ENCODE results near the gene VWA1. TPM values are rescaled to one million over a fixed set of nuclear protein-coding genes. Genes with fewer than 3 reads are reported as not detected.

VWA1 gene
- total and polyA plus RNA-seq, 4 donors, result 18.3 to 81.3 (median 32.2) TPM

DNA sequence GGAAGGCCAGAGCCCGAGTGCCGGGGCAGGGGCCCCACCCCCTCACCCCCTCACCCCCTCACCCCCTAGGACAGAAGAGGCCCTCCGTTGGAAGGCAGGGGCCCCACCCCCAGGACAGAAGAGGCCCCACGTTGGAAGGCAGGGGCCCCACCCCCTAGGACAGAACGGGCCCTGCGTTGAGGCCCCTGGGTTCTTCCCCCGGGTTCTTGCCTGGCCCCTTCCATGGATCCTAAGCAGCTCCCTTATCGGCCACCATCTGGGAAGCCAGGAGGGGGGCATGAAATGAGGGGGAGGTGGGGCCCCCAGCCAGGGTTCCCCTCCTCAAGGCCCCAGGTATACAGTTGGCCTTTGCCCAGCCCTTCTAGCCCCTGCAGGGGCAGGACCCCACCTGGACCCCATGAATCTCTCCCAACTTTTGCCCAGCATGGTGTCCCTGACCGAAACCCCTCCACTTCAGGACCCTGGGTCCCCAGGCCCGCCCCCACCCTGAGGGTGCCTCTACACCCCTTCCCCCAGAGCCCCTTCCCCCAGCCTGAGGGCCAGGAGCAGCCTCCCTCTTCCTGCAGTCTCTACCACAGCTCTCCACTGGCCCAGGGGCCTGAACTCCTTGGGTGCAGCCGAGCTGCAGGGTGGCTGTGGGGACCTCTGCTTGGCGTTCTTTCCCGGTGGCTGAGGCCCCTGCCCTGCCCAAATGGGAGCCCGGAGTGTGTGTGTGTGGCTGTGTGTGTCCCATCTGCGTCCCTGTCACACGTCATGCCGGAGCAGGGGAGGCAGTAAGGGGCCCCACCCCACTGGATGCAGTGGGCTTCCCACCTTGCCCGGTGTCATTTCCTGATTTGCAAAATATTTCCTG, 4.3 kb upstream of the VWA1 start:
- Histone ChIP-seq H3K27ac (ENCODE audit: low read depth in 1 of 2, low read length in 2 of 2) (peak overlapping the region; percentile 82 to 87), H3K4me3 (ENCODE audit: low read depth in 1 of 3, low read length in 3 of 3) (peak overlapping the region; percentile 59 to 63 (median 62)), H3K9me3 (ENCODE audit: control insufficient read depth in 4 of 4, low read length in 3 of 4) (no peaks in the 10 kb centered on the region), H3K27me3 (ENCODE audit: control insufficient read depth in 4 of 4, insufficient read depth in 4 of 4, low read length in 3 of 4) (no peaks in the 10 kb centered on the region), H3K4me1 (ENCODE audit: control insufficient read depth in 4 of 4, insufficient read depth in 4 of 4, low read length in 3 of 4) (peaks cover 27 to 64% (median 50%) of the 10 kb centered on the region in 4 donors), H3K36me3 (ENCODE audit: control insufficient read depth in 4 of 4, insufficient read depth in 3 of 4, low read depth in 1 of 4, low read length in 3 of 4) (no peaks in the 10 kb centered on the region), H3K9ac (ENCODE audit: low read depth in 1 of 2, low read length in 2 of 2) (peak overlapping the region in 1 of 2 donors; percentile 54)
- TF ChIP-seq, protein P1, sequence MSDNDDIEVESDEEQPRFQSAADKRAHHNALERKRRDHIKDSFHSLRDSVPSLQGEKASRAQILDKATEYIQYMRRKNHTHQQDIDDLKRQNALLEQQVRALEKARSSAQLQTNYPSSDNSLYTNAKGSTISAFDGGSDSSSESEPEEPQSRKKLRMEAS (IDR thresholded peaks at IDR 0.05), result no peak
- TF ChIP-seq SP1 (IDR thresholded peaks at IDR 0.05), result no peak
- TF ChIP-seq, protein P2, sequence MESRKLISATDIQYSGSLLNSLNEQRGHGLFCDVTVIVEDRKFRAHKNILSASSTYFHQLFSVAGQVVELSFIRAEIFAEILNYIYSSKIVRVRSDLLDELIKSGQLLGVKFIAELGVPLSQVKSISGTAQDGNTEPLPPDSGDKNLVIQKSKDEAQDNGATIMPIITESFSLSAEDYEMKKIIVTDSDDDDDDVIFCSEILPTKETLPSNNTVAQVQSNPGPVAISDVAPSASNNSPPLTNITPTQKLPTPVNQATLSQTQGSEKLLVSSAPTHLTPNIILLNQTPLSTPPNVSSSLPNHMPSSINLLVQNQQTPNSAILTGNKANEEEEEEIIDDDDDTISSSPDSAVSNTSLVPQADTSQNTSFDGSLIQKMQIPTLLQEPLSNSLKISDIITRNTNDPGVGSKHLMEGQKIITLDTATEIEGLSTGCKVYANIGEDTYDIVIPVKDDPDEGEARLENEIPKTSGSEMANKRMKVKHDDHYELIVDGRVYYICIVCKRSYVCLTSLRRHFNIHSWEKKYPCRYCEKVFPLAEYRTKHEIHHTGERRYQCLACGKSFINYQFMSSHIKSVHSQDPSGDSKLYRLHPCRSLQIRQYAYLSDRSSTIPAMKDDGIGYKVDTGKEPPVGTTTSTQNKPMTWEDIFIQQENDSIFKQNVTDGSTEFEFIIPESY (IDR thresholded peaks at IDR 0.05), result no peak
- TF ChIP-seq HNF4G (IDR thresholded peaks at IDR 0.05), result no peak
- TF ChIP-seq, protein P3, sequence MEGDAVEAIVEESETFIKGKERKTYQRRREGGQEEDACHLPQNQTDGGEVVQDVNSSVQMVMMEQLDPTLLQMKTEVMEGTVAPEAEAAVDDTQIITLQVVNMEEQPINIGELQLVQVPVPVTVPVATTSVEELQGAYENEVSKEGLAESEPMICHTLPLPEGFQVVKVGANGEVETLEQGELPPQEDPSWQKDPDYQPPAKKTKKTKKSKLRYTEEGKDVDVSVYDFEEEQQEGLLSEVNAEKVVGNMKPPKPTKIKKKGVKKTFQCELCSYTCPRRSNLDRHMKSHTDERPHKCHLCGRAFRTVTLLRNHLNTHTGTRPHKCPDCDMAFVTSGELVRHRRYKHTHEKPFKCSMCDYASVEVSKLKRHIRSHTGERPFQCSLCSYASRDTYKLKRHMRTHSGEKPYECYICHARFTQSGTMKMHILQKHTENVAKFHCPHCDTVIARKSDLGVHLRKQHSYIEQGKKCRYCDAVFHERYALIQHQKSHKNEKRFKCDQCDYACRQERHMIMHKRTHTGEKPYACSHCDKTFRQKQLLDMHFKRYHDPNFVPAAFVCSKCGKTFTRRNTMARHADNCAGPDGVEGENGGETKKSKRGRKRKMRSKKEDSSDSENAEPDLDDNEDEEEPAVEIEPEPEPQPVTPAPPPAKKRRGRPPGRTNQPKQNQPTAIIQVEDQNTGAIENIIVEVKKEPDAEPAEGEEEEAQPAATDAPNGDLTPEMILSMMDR (IDR thresholded peaks at IDR 0.05; ENCODE audit: low read depth, low read length, missing input control), result no peak
- TF ChIP-seq FOXA2 (IDR thresholded peaks at IDR 0.05), result no peak
- no peak for TF ChIP-seq RAD21 (IDR thresholded peaks at IDR 0.05)
- no peak for TF ChIP-seq GABPA (IDR thresholded peaks at IDR 0.05 in 1 of 2, conservative IDR thresholded peaks at IDR 0.05 in 1 of 2)
- no peak for DNase-seq (ENCODE audit: low spot score)
- 54% methylated on average over 18 of the region's 18 CpGs for WGBS

DNA sequence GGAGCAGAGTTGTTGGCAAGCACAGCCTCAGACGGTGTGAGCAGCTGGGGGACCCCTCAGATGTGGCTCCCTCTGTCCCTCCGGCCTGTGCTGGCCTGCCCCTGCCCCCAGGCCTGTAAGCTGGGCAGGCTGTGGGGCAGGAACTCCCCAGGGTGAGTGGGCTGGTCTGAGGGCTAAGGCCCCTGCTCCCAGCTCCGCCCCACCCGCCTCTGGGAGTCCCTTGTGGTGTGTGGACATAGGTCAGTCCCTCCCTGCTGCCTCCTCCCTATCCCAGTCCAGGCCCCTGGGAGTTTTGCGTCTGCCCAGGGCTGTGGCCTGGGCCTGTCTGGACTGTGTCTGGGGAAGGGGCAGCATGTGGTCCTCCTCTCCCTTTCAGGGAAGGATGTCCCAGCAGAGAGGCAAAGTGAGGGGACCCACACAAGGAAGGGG, 3.6 kb upstream of the VWA1 start:
- Histone ChIP-seq H3K9me3 (ENCODE audit: control insufficient read depth in 4 of 4, low read length in 3 of 4) (no peaks in the 10 kb centered on the region), H3K27ac (ENCODE audit: low read depth in 1 of 2, low read length in 2 of 2) (peak overlapping the region; percentile 82 to 87), H3K36me3 (ENCODE audit: control insufficient read depth in 4 of 4, insufficient read depth in 3 of 4, low read depth in 1 of 4, low read length in 3 of 4) (no peaks in the 10 kb centered on the region), H3K4me3 (ENCODE audit: low read depth in 1 of 3, low read length in 3 of 3) (peak overlapping the region; percentile 59 to 63 (median 62)), H3K4me1 (ENCODE audit: control insufficient read depth in 4 of 4, insufficient read depth in 4 of 4, low read length in 3 of 4) (peaks cover 27 to 71% (median 55%) of the 10 kb centered on the region in 4 donors), H3K9ac (ENCODE audit: low read depth in 1 of 2, low read length in 2 of 2) (peak overlapping the region in 1 of 2 donors; percentile 54), H3K27me3 (ENCODE audit: control insufficient read depth in 4 of 4, insufficient read depth in 4 of 4, low read length in 3 of 4) (no peaks in the 10 kb centered on the region)
- WGBS, result 21% methylated on average over 5 of the region's 5 CpGs
- DNase-seq (ENCODE audit: low spot score), result peak; percentile 63
- peak; percentile 58 for TF ChIP-seq YY1 (IDR thresholded peaks at IDR 0.05)
- peak; percentile 11 for TF ChIP-seq TAF1 (conservative IDR thresholded peaks at IDR 0.05)
- peak in 1 of 2 donors; percentile 65 for TF ChIP-seq GABPA (IDR thresholded peaks at IDR 0.05 in 1 of 2, conservative IDR thresholded peaks at IDR 0.05 in 1 of 2)
- TF ChIP-seq RXRA (IDR thresholded peaks at IDR 0.05), result peak; percentile 79
- TF ChIP-seq, protein P4, sequence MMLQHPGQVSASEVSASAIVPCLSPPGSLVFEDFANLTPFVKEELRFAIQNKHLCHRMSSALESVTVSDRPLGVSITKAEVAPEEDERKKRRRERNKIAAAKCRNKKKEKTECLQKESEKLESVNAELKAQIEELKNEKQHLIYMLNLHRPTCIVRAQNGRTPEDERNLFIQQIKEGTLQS (IDR thresholded peaks at IDR 0.05), result no peak
- TF ChIP-seq JUND (IDR thresholded peaks at IDR 0.05), result no peak
- TF ChIP-seq, protein P5, sequence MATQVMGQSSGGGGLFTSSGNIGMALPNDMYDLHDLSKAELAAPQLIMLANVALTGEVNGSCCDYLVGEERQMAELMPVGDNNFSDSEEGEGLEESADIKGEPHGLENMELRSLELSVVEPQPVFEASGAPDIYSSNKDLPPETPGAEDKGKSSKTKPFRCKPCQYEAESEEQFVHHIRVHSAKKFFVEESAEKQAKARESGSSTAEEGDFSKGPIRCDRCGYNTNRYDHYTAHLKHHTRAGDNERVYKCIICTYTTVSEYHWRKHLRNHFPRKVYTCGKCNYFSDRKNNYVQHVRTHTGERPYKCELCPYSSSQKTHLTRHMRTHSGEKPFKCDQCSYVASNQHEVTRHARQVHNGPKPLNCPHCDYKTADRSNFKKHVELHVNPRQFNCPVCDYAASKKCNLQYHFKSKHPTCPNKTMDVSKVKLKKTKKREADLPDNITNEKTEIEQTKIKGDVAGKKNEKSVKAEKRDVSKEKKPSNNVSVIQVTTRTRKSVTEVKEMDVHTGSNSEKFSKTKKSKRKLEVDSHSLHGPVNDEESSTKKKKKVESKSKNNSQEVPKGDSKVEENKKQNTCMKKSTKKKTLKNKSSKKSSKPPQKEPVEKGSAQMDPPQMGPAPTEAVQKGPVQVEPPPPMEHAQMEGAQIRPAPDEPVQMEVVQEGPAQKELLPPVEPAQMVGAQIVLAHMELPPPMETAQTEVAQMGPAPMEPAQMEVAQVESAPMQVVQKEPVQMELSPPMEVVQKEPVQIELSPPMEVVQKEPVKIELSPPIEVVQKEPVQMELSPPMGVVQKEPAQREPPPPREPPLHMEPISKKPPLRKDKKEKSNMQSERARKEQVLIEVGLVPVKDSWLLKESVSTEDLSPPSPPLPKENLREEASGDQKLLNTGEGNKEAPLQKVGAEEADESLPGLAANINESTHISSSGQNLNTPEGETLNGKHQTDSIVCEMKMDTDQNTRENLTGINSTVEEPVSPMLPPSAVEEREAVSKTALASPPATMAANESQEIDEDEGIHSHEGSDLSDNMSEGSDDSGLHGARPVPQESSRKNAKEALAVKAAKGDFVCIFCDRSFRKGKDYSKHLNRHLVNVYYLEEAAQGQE (IDR thresholded peaks at IDR 0.05), result peak; percentile 62
- peak; percentile 75 for TF ChIP-seq SP1 (IDR thresholded peaks at IDR 0.05)
- no peak for TF ChIP-seq FOXA1 (IDR thresholded peaks at IDR 0.05)
- no peak for TF ChIP-seq FOXA2 (IDR thresholded peaks at IDR 0.05)
- peak; percentile 69 to 78 for TF ChIP-seq HNF4A (conservative IDR thresholded peaks at IDR 0.05)
- TF ChIP-seq NR2F2 (IDR thresholded peaks at IDR 0.05), result peak; percentile 79
- TF ChIP-seq RAD21 (IDR thresholded peaks at IDR 0.05), result peak in 1 of 2 donors; percentile 43
- no peak for TF ChIP-seq EGR1 (IDR thresholded peaks at IDR 0.05; ENCODE audit: low read depth in 2 of 2)
- TF ChIP-seq, protein P1 (IDR thresholded peaks at IDR 0.05), result peak; percentile 53
- TF ChIP-seq, protein P3 (IDR thresholded peaks at IDR 0.05; ENCODE audit: low read depth, low read length, missing input control), result no peak

Measured in liver (tissue), 9 donors.